GM23338 (cell line): ENCODE results near the gene KEAP1. TPM values are rescaled to one million over a fixed set of nuclear protein-coding genes. Genes with fewer than 3 reads are reported as not detected.
A peak's percentile ranks its signal among the peaks of the same experiment; 100 is the strongest.

ENCODE experiments used
- ATAC-seq: fragments of 200-7000 bp; cut with Tn5 transposase; 3 replicates; pipeline ENCODE4 v1.9.1; 2020
- DNase-seq: peaks from one replicate; pipeline ENCODE4 v3.0.0-alpha.2; 2015; ENCODE audit warnings: low spot score
- H2AFZ ChIP-seq: fragments of 200-600 bp; sonication (generic); 2 replicates; pipeline ENCODE4 v1.8.0; 2016; ENCODE audit warnings: antibody characterized with exemption, mild to moderate bottlenecking, moderate library complexity
- H3F3A ChIP-seq: fragments of 200-600 bp; sonication (generic); replicated peaks from 2 replicates; pipeline ENCODE4 v1.8.0; 2017; ENCODE audit warnings: antibody characterized with exemption, mixed run types, low read depth
- H3K27ac ChIP-seq: fragments of 200-600 bp; sonication (generic); 2 replicates; pipeline ENCODE4 v1.6.1; 2016; ENCODE audit warnings: low read depth
- H3K27me3 ChIP-seq: fragments of 200-600 bp; sonication (generic); 2 replicates; pipeline ENCODE4 v1.8.0; 2016; ENCODE audit warnings: mild to moderate bottlenecking, mixed run types, moderate library complexity; ENCODE audit not compliant: insufficient read depth
- H3K36me3 ChIP-seq: fragments of 200-600 bp; sonication (generic); 2 replicates; pipeline ENCODE4 v1.8.0; 2016; ENCODE audit warnings: mild to moderate bottlenecking; ENCODE audit not compliant: insufficient read depth
- H3K4me1 ChIP-seq: fragments of 200-600 bp; sonication (generic); 2 replicates; pipeline ENCODE4 v1.8.0; 2016; ENCODE audit warnings: mild to moderate bottlenecking, moderate library complexity; ENCODE audit not compliant: insufficient read depth
- H3K4me2 ChIP-seq: fragments of 200-600 bp; sonication (generic); 2 replicates; pipeline ENCODE4 v1.7.1; 2017; ENCODE audit warnings: mixed run types
- H3K4me3 ChIP-seq: fragments of 200-600 bp; sonication (generic); 2 replicates; pipeline ENCODE4 v1.6.1; 2016; ENCODE audit warnings: mixed run types
- H3K79me2 ChIP-seq: fragments of 200-600 bp; sonication (generic); replicated peaks from 2 replicates; pipeline ENCODE4 v1.8.0; 2017; ENCODE audit warnings: mild to moderate bottlenecking; ENCODE audit not compliant: insufficient read depth
- H3K9me2 ChIP-seq: fragments of 200-600 bp; sonication (generic); 2 replicates; pipeline ENCODE4 v1.8.0; 2017; ENCODE audit not compliant: insufficient read depth
- H4K20me1 ChIP-seq: fragments of 200-600 bp; sonication (generic); replicated peaks from 2 replicates; pipeline ENCODE4 v1.8.0; 2017; ENCODE audit warnings: mild to moderate bottlenecking; ENCODE audit not compliant: insufficient read depth
- H3K27ac Mint-ChIP-seq: 2 replicates; pipeline ENCODE4 v1.8.0; 2020; ENCODE audit warnings: inconsistent platforms, mild to moderate bottlenecking, moderate library complexity, mixed read lengths
- H3K27me3 Mint-ChIP-seq: 3 replicates; pipeline ENCODE4 v1.8.0; 2022; ENCODE audit warnings: low read depth, mild to moderate bottlenecking, moderate library complexity, mixed read lengths, inconsistent platforms; ENCODE audit not compliant: insufficient read depth, poor library complexity
- H3K36me3 Mint-ChIP-seq: 3 replicates; pipeline ENCODE4 v1.8.0; 2021; ENCODE audit warnings: low read depth, mild to moderate bottlenecking, inconsistent platforms, moderate library complexity, mixed read lengths
- H3K4me1 Mint-ChIP-seq: 3 replicates; pipeline ENCODE4 v1.8.0; 2020; ENCODE audit warnings: mild to moderate bottlenecking, inconsistent platforms, mixed read lengths
- H3K4me3 Mint-ChIP-seq: 3 replicates; pipeline ENCODE4 v1.8.0; 2021; ENCODE audit warnings: moderate library complexity, mild to moderate bottlenecking, inconsistent platforms, mixed read lengths
- H3K9me3 Mint-ChIP-seq: 3 replicates; pipeline ENCODE4 v1.8.0; 2020; ENCODE audit warnings: moderate library complexity, mild to moderate bottlenecking, inconsistent platforms, mixed read lengths
- CREB1 ChIP-seq: fragments of 250-450 bp; sonication (Bioruptor Pico); IDR thresholded peaks from 2 replicates; pipeline ENCODE4 v1.5.0; 2020; ENCODE audit warnings: low read depth, mild to moderate bottlenecking, moderate library complexity
- EZH2 ChIP-seq: fragments of 200-600 bp; sonication (generic); IDR thresholded peaks from one replicate; pipeline ENCODE4 v1.8.0; 2017; ENCODE audit warnings: antibody characterized with exemption, mild to moderate bottlenecking, low read depth; ENCODE audit not compliant: unreplicated experiment
- POLR2AphosphoS5 ChIP-seq: IDR thresholded peaks from 2 replicates; pipeline ENCODE4 v1.6.1; 2016; ENCODE audit warnings: antibody characterized with exemption, low read depth
- ZNF331 ChIP-seq: fragments of 250-450 bp; sonication (Bioruptor Pico); IDR thresholded peaks from 2 replicates; pipeline ENCODE4 v1.5.0; 2020; ENCODE audit warnings: low read depth, mild to moderate bottlenecking, moderate library complexity
- long read RNA-seq: library from polyadenylated mRNA; unstranded; transcript quantifications from one replicate; pipeline ENCODE4 v2.0.0, GENCODE V29; 2020; ENCODE audit not compliant: unreplicated experiment
- polyA plus RNA-seq: library from polyadenylated mRNA; unstranded; fragments of >200 nt; fragmentation: Nextera tagmentation; extraction: Ambion mirVana; gene quantifications from 2 replicates; pipeline ENCODE4 v1.2.1, GENCODE V29; 2016
- total RNA-seq: library from RNA; depleted of rRNA; stranded (reverse); fragments of >200 nt; shearing (Covaris generic); gene quantifications from 2 replicates; pipeline ENCODE4 v1.2.3, GENCODE V29; 2014; rRNA removed
- TF ChIP-seq, protein P1 (sequence below): IDR thresholded peaks from 2 replicates; pipeline ENCODE4 v1.6.1; 2016; ENCODE audit warnings: antibody characterized with exemption

The KEAP1 gene
- 71.5 and 77.5 TPM in 2 replicates for total RNA-seq
- 46.5 and 57.8 TPM in 2 replicates for polyA plus RNA-seq
- long read RNA-seq, transcript KEAP1-202 (6 exons, 2,648 nt) = major isoform, 18 of 30 reads
- long read RNA-seq, partial matches to known transcripts = 5 of 30 reads
- long read RNA-seq, other reads (novel, unspliced or antisense) = 1 of 30 reads

DNA sequence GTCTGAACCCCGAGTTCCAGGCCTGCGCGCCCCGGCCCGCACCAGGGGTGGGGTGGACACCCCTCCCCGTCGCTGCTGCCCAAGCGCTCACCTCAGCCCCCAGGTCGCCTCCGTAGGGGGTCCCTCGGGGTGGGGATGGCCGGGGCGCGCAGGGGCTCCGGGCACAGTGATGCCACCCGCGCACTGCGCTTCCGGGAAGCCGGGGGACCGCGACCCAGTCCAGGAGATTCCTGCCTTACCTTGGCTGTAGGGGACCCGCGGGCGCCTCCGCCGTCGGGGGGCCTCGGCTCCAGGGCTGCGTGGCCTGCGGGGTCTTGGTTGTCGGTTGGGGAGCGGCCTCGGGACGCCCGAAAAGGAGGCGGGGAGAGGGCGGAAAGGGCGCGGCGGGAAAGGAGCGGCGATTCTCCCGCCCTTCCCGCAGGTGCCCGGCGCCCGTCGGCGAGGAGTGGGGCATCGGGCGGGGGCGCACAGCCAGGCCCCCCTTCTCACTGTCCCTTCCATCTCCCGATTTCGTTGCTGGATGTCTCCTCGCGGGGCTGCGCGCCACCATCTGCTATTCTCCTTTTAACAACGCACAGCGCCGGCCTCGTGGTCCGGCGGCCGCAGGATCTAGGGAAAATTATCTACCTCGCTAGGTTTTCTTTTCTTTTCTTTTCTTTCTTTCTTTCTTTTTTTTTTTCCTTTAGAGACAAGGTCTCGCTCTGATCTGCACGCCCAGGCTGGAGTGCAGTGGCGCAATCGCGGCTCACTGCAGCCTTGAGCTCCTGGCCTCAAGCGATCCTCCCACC is at the start of gene KEAP1:
Gene KEAP1 (minus strand): TSS at position 355 of the 788 bp plus-strand sequence. CDS start 3,323 bp downstream, outside the sequence.
- H3K36me3 Mint-ChIP-seq = peaks cover 30% of the 10 kb centered on the region
- peak within 1 kb of the TSS; percentile 79 for H3K4me3 Mint-ChIP-seq
- peak within 1 kb of the TSS; percentile 90 for H3K4me3 ChIP-seq
- peaks cover 16% of the 10 kb centered on the region; the same call in 1 of the 2 replicates for H3K36me3 ChIP-seq
- peak within 1 kb of the TSS; percentile 96 for H3K27ac Mint-ChIP-seq
- H3K27me3 Mint-ChIP-seq = peaks cover 25% of the 10 kb centered on the region
- TF ChIP-seq POLR2AphosphoS5 (peak; percentile 51; the same call in 1 of the 2 replicates), CREB1 (CRISPR knock-in tag) (no peak)
- TF ChIP-seq, protein P1, sequence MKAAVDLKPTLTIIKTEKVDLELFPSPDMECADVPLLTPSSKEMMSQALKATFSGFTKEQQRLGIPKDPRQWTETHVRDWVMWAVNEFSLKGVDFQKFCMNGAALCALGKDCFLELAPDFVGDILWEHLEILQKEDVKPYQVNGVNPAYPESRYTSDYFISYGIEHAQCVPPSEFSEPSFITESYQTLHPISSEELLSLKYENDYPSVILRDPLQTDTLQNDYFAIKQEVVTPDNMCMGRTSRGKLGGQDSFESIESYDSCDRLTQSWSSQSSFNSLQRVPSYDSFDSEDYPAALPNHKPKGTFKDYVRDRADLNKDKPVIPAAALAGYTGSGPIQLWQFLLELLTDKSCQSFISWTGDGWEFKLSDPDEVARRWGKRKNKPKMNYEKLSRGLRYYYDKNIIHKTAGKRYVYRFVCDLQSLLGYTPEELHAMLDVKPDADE = no peak
- peaks cover 21% of the 10 kb centered on the region for H3F3A ChIP-seq
- ATAC-seq (peak; percentile 30), DNase-seq (peak; percentile 75)
- peaks cover 9% of the 10 kb centered on the region; the same call in 1 of the 2 replicates for H3K27me3 ChIP-seq
- peak within 1 kb of the TSS; percentile 96 for H3K27ac ChIP-seq
- H3K4me1 ChIP-seq = peaks cover 28% of the 10 kb centered on the region
- peaks cover 4% of the 10 kb centered on the region; the same call in 1 of the 3 replicates for H3K9me3 Mint-ChIP-seq
- H4K20me1 ChIP-seq = no peaks in the 10 kb centered on the region; the same call in 1 of the 2 replicates
- H2AFZ ChIP-seq = peak within 1 kb of the TSS; percentile 86
- no peaks in the 10 kb centered on the region for H3K9me2 ChIP-seq
- peaks cover 25% of the 10 kb centered on the region for H3K4me1 Mint-ChIP-seq
- H3K79me2 ChIP-seq = peaks cover 40% of the 10 kb centered on the region
- peak within 1 kb of the TSS; percentile 92 for H3K4me2 ChIP-seq

DNA sequence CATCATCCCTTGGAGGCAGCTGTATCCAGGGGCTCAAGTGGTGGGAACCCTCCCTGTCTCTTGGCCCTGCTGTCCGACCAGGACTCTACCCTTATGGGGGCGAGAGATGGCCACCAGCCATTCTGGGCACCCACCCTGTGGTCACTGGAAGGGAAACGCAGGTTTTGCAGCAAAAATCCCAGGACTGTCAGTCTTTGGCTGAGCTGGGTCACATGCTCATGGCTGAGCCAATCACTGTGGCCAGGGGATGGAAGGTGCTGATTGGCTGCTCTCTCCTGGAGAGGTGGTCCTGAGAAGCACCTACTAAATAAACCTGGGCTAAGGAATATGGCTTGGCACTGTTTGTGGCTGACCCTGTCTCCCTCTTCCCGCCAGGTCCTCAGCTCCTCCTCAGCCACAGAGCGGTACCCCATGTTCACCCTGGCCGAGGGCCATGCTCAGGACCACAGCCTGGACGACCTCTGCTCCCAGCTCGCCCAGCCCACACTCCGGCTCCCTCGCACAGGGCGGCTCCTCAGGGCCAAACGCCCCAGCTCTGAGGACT is 49.4 kb upstream of the KEAP1 start:
- Histone ChIP-seq H2AFZ (no peak overlapping the region), H3K4me3 (no peak overlapping the region), H3K9me2 (no peaks in the 10 kb centered on the region), H3K4me1 (no peaks in the 10 kb centered on the region), H3K4me2 (no peak overlapping the region), H4K20me1 (peaks cover 8% of the 10 kb centered on the region), H3K27ac (no peak overlapping the region), H3K79me2 (no peaks in the 10 kb centered on the region), H3F3A (peaks cover 30% of the 10 kb centered on the region), H3K36me3 (peaks cover 16% of the 10 kb centered on the region; the same call in 1 of the 2 replicates), H3K27me3 (no peaks in the 10 kb centered on the region)
- ATAC-seq = peak; percentile 91
- Mint-ChIP-seq H3K27me3 (peaks cover 22% of the 10 kb centered on the region), H3K4me3 (no peak overlapping the region), H3K9me3 (no peaks in the 10 kb centered on the region), H3K4me1 (no peaks in the 10 kb centered on the region), H3K36me3 (peaks cover 82% of the 10 kb centered on the region), H3K27ac (no peak overlapping the region)
- peak; percentile 82 for DNase-seq
- TF ChIP-seq EZH2 (no peak), ZNF331 (CRISPR knock-in tag) (no peak), CREB1 (CRISPR knock-in tag) (no peak)
